Measurements from ENCODE around the gene IMPG1.
"Not testable (repeated sequence)": the region's sequence is repeated elsewhere in the genome, so short reads cannot be mapped to it uniquely, and the experiment has no call there.

Gene IMPG1

GRCh38 chr6:75900216-75900615, 172.2 kb downstream of the IMPG1 start:
- H2AFZ ChIP-seq (ENCODE audit: low read depth, low read length); H3K9me3 ChIP-seq (ENCODE audit: low read length): not testable (repeated sequence)

GRCh38 chr6:75896526-75896925, 175.9 kb downstream of the IMPG1 start:
- H3K36me3 ChIP-seq (ENCODE audit: insufficient read depth, low read length) = peaks cover 9% of the 10 kb centered on the region
- H3K27me3 ChIP-seq (ENCODE audit: insufficient read depth, low read length) = no peaks in the 10 kb centered on the region
- no peak overlapping the region for H2AFZ ChIP-seq (ENCODE audit: low read depth, low read length)
- H3K4me1 ChIP-seq (ENCODE audit: insufficient read depth, low read length) = no peaks in the 10 kb centered on the region
- no peaks in the 10 kb centered on the region for H3K9me3 ChIP-seq (ENCODE audit: low read length)
- no peak overlapping the region for H3K4me3 ChIP-seq (ENCODE audit: low read length)

More at GRCh38 chr6:75900216-75900615, 172.2 kb downstream of the IMPG1 start:
- H3K4me3 ChIP-seq (ENCODE audit: low read length); H3K4me1 ChIP-seq (ENCODE audit: insufficient read depth, low read length); H3K27me3 ChIP-seq (ENCODE audit: insufficient read depth, low read length); H3K36me3 ChIP-seq (ENCODE audit: insufficient read depth, low read length): not testable (repeated sequence)

GRCh38 chr6:75893776-75894152, 178.7 kb downstream of the IMPG1 start:
- no peaks in the 10 kb centered on the region for H3K9me3 ChIP-seq (ENCODE audit: low read length)
- H3K27me3 ChIP-seq (ENCODE audit: insufficient read depth, low read length) = no peaks in the 10 kb centered on the region
- H3K36me3 ChIP-seq (ENCODE audit: insufficient read depth, low read length) = peaks cover 17% of the 10 kb centered on the region
- H3K4me1 ChIP-seq (ENCODE audit: insufficient read depth, low read length) = no peaks in the 10 kb centered on the region
- H3K4me3 ChIP-seq (ENCODE audit: low read length) = no peak overlapping the region
- no peak overlapping the region for H2AFZ ChIP-seq (ENCODE audit: low read depth, low read length)

GRCh38 chr6:75893058-75893775, 179.2 kb downstream of the IMPG1 start:
- H3K27me3 ChIP-seq (ENCODE audit: insufficient read depth, low read length) = no peaks in the 10 kb centered on the region
- no peaks in the 10 kb centered on the region for H3K4me1 ChIP-seq (ENCODE audit: insufficient read depth, low read length)
- no peak overlapping the region for H3K4me3 ChIP-seq (ENCODE audit: low read length)
- no peak overlapping the region for H2AFZ ChIP-seq (ENCODE audit: low read depth, low read length)
- H3K9me3 ChIP-seq (ENCODE audit: low read length) = no peaks in the 10 kb centered on the region
- peaks cover 17% of the 10 kb centered on the region for H3K36me3 ChIP-seq (ENCODE audit: insufficient read depth, low read length)

GRCh38 chr6:75892384-75892783, 180.1 kb downstream of the IMPG1 start:
- Histone ChIP-seq H3K36me3 (ENCODE audit: insufficient read depth, low read length) (peaks cover 17% of the 10 kb centered on the region), H2AFZ (ENCODE audit: low read depth, low read length) (no peak overlapping the region), H3K9me3 (ENCODE audit: low read length) (no peaks in the 10 kb centered on the region), H3K27me3 (ENCODE audit: insufficient read depth, low read length) (no peaks in the 10 kb centered on the region), H3K4me1 (ENCODE audit: insufficient read depth, low read length) (no peaks in the 10 kb centered on the region), H3K4me3 (ENCODE audit: low read length) (no peak overlapping the region)

- Histone ChIP-seq H3K4me3 (ENCODE audit: low read length) (no peak overlapping the region), H3K9me3 (ENCODE audit: low read length) (no peaks in the 10 kb centered on the region), H2AFZ (ENCODE audit: low read depth, low read length) (no peak overlapping the region), H3K4me1 (ENCODE audit: insufficient read depth, low read length) (no peaks in the 10 kb centered on the region), H3K27me3 (ENCODE audit: insufficient read depth, low read length) (no peaks in the 10 kb centered on the region), H3K36me3 (ENCODE audit: insufficient read depth, low read length) (peaks cover 18% of the 10 kb centered on the region)
Measured at GRCh38 chr6:75884822-75885221, 187.6 kb downstream of the IMPG1 start.

- Histone ChIP-seq H3K9me3 (ENCODE audit: low read length) (no peaks in the 10 kb centered on the region), H3K4me1 (ENCODE audit: insufficient read depth, low read length) (no peaks in the 10 kb centered on the region), H2AFZ (ENCODE audit: low read depth, low read length) (no peak overlapping the region), H3K27me3 (ENCODE audit: insufficient read depth, low read length) (no peaks in the 10 kb centered on the region), H3K4me3 (ENCODE audit: low read length) (no peak overlapping the region), H3K36me3 (ENCODE audit: insufficient read depth, low read length) (peaks cover 25% of the 10 kb centered on the region)
Measured at GRCh38 chr6:75882734-75883133, 189.7 kb downstream of the IMPG1 start.

GRCh38 chr6:75880305-75880704, 192.2 kb downstream of the IMPG1 start:
- Histone ChIP-seq H3K27me3 (ENCODE audit: insufficient read depth, low read length) (no peaks in the 10 kb centered on the region), H3K36me3 (ENCODE audit: insufficient read depth, low read length) (peaks cover 31% of the 10 kb centered on the region), H2AFZ (ENCODE audit: low read depth, low read length) (no peak overlapping the region), H3K9me3 (ENCODE audit: low read length) (no peaks in the 10 kb centered on the region), H3K4me1 (ENCODE audit: insufficient read depth, low read length) (no peaks in the 10 kb centered on the region), H3K4me3 (ENCODE audit: low read length) (no peak overlapping the region)

GRCh38 chr6:75876152-75876551, 196.3 kb downstream of the IMPG1 start:
- peaks cover 43% of the 10 kb centered on the region for H3K36me3 ChIP-seq (ENCODE audit: insufficient read depth, low read length)
- no peaks in the 10 kb centered on the region for H3K4me1 ChIP-seq (ENCODE audit: insufficient read depth, low read length)
- H3K27me3 ChIP-seq (ENCODE audit: insufficient read depth, low read length) = no peaks in the 10 kb centered on the region
- H2AFZ ChIP-seq (ENCODE audit: low read depth, low read length) = no peak overlapping the region
- no peaks in the 10 kb centered on the region for H3K9me3 ChIP-seq (ENCODE audit: low read length)
- H3K4me3 ChIP-seq (ENCODE audit: low read length) = no peak overlapping the region

GRCh38 chr6:75874224-75874623, 198.2 kb downstream of the IMPG1 start:
- peaks cover 30% of the 10 kb centered on the region for H3K36me3 ChIP-seq (ENCODE audit: insufficient read depth, low read length)
- no peak overlapping the region for H3K4me3 ChIP-seq (ENCODE audit: low read length)

More at GRCh38 chr6:75874224-75874623, 198.2 kb downstream of the IMPG1 start:
- no peak overlapping the region for H2AFZ ChIP-seq (ENCODE audit: low read depth, low read length)
- H3K27me3 ChIP-seq (ENCODE audit: insufficient read depth, low read length) = no peaks in the 10 kb centered on the region
- no peaks in the 10 kb centered on the region for H3K9me3 ChIP-seq (ENCODE audit: low read length)
- no peaks in the 10 kb centered on the region for H3K4me1 ChIP-seq (ENCODE audit: insufficient read depth, low read length)

Measured in neuron (in vitro differentiated cells).